Stimulated activated CD8-positive, alpha-beta memory T cell treated with anti-CD3 and anti-CD28 coated beads, Interleukin-4, amount 100 ng/mL, for 1 hour (primary cell): ENCODE results near the gene ZPR1.
"Not testable (repeated sequence)": the region's sequence is repeated elsewhere in the genome, so short reads cannot be mapped to it uniquely, and the experiment has no call there.

Source experiments
- DNase-seq, 2 donors: peaks; one replicate each; pipeline ENCODE4 v3.0.0-alpha.2; 2020; ENCODE audit warnings: low read depth in 2 of 2, low spot score in 1 of 2

The ZPR1 gene

GRCh38 chr11:116787786-116788486, at the start of gene ZPR1:
TSS of gene ZPR1 (minus strand) at chr11:116788023. CDS start at chr11:116787990, 33 bp downstream.
- DNase-seq, result peak; percentile 66 to 81

- no peak for DNase-seq
Measured at GRCh38 chr11:116836632-116836991, 48.8 kb upstream of the ZPR1 start.

GRCh38 chr11:116835791-116836631, 48.2 kb upstream of the ZPR1 start:
- DNase-seq, result peak; percentile 49 to 59

- DNase-seq, result no peak
Measured at GRCh38 chr11:116835042-116835772, 47.4 kb upstream of the ZPR1 start.

- DNase-seq, result not testable (repeated sequence)
Measured at GRCh38 chr11:116834535-116835041, 46.8 kb upstream of the ZPR1 start.

- DNase-seq, result no peak
Measured at GRCh38 chr11:116833816-116834534, 46.2 kb upstream of the ZPR1 start.

- no peak for DNase-seq
Measured at GRCh38 chr11:116833491-116833815, 45.6 kb upstream of the ZPR1 start.

GRCh38 chr11:116832350-116833290, 44.8 kb upstream of the ZPR1 start:
- DNase-seq, result no peak

GRCh38 chr11:116831790-116832349, 44.0 kb upstream of the ZPR1 start:
- DNase-seq, result no peak

- DNase-seq, result no peak
Measured at GRCh38 chr11:116830184-116830912, 42.5 kb upstream of the ZPR1 start.

GRCh38 chr11:116829525-116830183, 41.8 kb upstream of the ZPR1 start, which contains the start of gene APOC3:
TSS of gene APOC3 (plus strand) at chr11:116829907. CDS start at chr11:116830583, 676 bp downstream.
- no peak for DNase-seq

GRCh38 chr11:116828632-116829524, 41.1 kb upstream of the ZPR1 start:
- no peak for DNase-seq

- no peak for DNase-seq
Measured at GRCh38 chr11:116827461-116827860, 39.6 kb upstream of the ZPR1 start.

- DNase-seq, result no peak
Measured at GRCh38 chr11:116826751-116827431, 39.1 kb upstream of the ZPR1 start.

GRCh38 chr11:116825854-116826750, 38.3 kb upstream of the ZPR1 start:
- DNase-seq, result no peak

GRCh38 chr11:116825434-116825833, 37.6 kb upstream of the ZPR1 start:
- DNase-seq, result no peak
